HCEC 1CT (cell line): ENCODE results near the gene XBP1.
"Not testable (repeated sequence)": the region's sequence is repeated elsewhere in the genome, so short reads cannot be mapped to it uniquely, and the experiment has no call there.

ENCODE experiments used
- DNase-seq: peaks from one replicate; pipeline ENCODE4 v3.0.0-alpha.2; 2017

The XBP1 gene

GRCh38 chr22:28800308-28801041 lies at the start of gene XBP1:
Gene XBP1, minus strand, starts transcription at chr22:28800569.
- DNase-seq: peak; percentile 93

DNA sequence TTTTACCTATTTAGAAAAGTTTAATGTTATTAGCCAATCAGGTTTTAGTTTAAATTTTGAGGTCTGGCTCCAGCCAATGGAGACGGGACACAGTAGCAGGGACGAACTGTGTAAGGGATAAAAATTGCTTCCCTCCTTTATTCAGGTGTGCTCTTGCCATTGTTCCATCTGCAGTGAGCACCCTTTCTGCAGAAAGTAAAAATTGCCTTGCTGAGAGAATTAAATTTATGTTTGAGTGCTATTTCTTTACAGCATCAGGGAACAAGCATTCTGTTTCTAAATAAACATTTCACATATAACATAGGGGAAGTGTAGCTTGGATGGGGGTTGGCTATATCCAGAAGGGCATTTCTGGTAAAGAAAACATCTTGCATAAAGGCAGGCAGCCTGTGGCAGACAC lies 46.6 kb upstream of the XBP1 start:
- no peak for DNase-seq

DNA sequence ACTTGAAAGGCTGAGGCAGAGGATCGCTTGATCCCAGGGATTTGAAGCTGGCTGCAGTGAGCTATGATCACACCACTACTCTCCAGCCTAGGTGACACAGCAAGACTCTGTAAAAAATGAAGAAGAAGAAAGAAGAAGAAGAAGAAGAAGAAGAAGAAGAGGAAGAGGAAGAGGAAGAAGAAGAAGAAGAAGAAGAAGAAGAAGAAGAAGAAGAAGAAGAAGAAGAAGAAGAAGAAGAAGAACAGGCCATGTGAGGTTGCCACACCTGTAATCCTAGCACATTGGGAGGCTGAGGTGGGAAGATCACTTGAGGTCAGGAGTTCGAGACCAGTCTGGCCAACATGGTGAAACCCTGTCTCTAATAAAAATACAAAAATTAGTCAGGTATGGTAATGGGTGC lies 43.9 kb upstream of the XBP1 start:
- not testable (repeated sequence) for DNase-seq

GRCh38 chr22:28843633-28844032 lies 43.3 kb upstream of the XBP1 start:
- DNase-seq: no peak

GRCh38 chr22:28841111-28841510 lies 40.7 kb upstream of the XBP1 start:
- DNase-seq: no peak

- DNase-seq: no peak
Observed at GRCh38 chr22:28838971-28839370, 38.6 kb upstream of the XBP1 start.

DNA sequence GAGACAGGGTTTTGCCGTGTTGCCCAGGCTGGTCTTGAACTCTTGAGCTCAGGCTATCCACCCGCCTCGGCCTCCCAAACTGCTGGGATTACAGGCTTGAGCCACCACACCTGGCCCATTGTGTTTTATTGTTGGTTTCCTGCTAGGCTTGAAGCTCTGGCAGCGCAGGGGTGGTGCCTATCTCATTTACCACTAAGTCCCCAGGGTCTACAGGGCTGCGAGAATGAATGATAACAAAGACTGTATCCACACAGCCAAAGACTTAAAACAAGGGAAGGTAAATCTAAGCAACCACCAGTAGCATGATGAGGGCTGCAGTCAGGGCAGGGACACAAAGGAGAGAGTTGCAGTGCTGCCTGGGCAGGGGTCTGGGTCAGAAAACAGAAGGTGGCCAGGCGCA lies 37.3 kb upstream of the XBP1 start:
- no peak for DNase-seq

DNA sequence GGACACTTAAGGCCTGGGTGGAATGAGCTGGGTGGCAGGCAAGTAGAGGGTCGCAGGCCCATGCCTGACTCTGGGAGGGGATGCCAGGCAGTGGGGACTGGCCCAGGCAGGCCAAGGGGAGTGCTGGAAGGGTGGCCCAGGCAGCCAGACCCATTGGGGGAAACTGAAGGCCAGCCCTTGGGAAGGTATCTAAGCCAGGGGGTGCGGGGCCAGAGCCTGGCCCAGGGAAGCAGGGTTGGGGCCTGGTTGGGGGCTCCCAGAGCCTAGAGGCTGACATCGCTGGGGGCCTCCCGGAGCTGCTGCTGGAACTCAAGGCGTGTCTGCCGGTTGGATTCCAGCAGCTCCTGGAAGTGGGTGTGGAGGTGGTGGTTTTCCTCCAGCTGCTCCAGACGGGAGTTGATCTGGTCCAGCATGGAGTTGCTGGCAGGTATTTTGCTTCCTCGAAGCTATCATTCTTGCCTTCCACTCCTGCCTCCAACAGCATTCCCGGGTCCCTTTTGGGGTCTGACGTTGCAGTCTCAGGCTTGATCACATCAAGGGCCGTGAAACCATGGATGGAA lies 35.3 kb upstream of the XBP1 start:
- DNase-seq: no peak

DNA sequence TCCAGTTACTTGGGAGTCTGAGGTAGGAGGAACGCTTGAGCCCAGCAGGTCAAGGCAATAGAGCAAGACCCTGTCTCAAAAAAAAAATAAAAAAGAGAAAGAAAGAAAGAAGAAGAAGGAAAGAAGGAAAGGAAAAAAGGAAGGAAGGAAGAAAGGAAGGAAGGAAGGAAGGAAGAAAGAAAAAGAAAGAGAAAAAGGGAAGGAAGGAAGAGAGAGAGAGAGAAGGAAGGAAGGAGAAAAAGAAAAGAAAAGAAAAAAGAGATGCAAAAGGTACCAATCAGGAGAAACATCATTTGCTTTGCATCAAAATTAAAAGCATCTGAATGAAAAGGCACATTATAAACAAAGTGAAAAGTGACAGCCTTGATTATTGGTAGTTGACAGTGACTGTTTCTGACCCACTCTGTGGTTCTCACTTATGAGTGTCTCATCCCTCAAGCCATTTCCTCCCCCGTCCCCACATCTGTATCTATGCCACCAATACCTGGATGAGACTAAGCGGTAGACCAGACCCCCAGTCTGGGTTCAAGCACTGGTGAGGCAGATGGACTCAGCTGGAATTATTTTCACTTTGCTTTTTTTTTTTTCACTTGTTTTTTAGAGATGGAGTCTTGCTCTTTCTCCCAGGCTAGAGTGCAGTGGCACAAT lies 33.0 kb upstream of the XBP1 start:
- no peak for DNase-seq

DNA sequence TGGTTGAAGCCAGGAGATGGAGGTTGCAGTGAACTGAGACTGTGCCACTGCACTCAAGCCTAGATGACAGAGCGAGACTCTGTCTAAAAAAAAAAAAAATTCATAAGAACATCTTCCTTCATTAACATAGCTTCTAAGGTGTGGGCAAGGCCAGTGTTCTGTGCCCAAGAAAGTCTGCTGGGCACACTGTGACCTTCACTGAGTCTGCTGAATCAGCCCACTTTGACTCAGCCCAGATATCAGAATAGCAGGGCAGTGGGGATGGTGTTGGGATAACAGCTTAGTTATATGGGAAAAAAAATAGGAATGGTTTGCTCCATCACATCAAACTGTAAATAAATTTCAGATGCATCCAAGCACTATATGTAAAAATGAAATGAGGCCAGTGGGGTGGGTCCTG lies 32.4 kb upstream of the XBP1 start:
- DNase-seq: no peak

GRCh38 chr22:28831140-28832072 lies 31.0 kb upstream of the XBP1 start:
- DNase-seq: no peak

GRCh38 chr22:28830441-28830840 lies 30.1 kb upstream of the XBP1 start:
- DNase-seq: no peak

GRCh38 chr22:28829358-28830181 lies 29.2 kb upstream of the XBP1 start:
- DNase-seq: peak; percentile 62

DNA sequence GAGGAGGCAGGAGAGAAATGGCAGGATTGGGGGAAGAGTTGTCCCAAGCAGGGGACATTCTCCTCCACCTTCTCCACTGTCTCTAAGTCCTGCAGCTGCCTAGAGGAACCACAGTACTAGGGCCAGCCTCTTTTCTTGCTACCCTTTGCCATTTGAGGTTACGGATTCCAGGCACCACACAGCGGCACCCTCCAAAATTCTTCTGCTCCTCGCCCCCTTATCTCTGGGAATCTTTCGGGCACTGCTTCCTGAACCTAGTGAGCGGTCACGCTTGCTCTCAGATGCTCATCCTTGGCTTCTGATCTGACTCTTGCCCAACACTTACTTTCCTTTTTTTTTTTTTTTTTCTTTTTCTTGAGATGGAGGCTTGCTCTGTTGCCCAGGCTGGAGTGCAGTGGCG lies 26.6 kb upstream of the XBP1 start:
- no peak for DNase-seq

DNA sequence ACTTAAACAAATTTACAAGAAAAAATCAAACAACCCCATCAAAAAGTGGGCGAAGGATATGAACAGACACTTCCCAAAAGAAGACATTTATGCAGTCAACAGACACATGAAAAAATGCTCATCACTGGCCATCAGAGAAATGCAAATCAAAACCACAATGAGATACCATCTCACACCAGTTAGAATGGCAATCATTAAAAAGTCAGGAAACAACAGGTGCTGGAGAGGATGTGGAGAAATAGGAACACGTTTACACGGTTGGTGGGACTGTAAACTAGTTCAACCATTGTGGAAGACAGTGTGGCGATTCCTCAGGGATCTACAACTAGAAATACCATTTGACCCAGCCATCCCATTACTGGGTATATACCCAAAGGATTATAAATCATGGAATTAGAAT lies 26.1 kb upstream of the XBP1 start:
- not testable (repeated sequence) for DNase-seq

GRCh38 chr22:28824455-28824854 lies 24.1 kb upstream of the XBP1 start:
- not testable (repeated sequence) for DNase-seq

DNA sequence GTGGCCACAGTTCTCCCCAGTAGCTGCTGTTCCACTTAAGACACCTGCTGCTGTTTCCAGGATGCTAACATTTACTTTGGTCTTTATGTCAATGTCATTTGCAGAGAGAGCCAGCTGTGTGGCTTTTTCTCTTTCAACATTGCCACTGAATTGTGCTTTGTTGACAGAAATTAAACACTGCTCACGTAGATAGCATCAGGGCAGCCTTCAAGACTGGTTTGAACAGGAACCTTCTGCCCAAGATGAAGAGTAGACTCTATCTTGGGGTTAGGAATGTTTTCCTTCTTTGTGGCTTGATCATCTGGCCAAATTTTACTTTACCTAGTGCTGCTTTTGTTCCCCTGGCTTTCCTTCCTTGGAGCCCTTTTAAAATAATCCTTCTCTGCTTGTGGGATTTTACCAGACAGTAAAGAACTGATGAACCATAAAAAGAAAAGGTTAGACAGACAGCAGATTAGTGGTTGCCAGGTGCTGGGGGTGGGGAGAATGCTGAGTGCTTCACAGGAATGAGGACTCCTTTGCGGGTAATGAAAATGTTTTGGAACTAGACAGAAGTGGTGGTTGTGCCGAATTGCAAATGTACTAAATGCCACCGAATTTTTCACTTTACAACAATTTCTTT lies 22.7 kb upstream of the XBP1 start:
- DNase-seq: no peak

DNA sequence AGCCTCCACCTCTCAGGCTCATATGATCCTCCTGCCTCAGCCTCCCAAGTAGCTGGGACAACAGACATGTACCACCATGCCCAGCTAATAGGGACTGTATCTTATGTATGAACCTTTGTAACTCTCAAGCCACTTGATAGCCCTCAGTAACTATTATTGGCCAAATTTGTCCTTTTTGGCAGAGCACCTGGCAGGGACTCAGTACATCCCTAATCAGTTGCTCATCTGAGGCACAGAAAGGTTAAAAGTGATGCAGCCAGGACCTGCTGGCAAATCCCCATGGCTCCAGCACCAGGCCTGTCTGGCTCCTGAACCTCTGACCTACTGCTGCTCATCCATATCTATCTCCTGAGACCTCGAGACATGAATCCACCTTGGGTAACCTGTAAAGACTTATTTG lies 21.1 kb upstream of the XBP1 start:
- DNase-seq: no peak

- DNase-seq: no peak
Observed at GRCh38 chr22:28820885-28821284, 20.5 kb upstream of the XBP1 start.

GRCh38 chr22:28819253-28820096 lies 19.1 kb upstream of the XBP1 start:
- DNase-seq: no peak
